Kidney epithelial cell (primary cell): ENCODE results near the gene HMGCL. TPM values are rescaled to one million over a fixed set of nuclear protein-coding genes. Genes with fewer than 3 reads are reported as not detected.

Experiments
- DNase-seq: peaks from one replicate; pipeline ENCODE4 v3.0.0-alpha.2; 2010; ENCODE audit warnings: low read depth
- H3K27me3 ChIP-seq: 2 replicates; pipeline ENCODE4 v1.6.0; 2011; ENCODE audit warnings: low read length; ENCODE audit not compliant: control insufficient read depth, insufficient read depth
- H3K36me3 ChIP-seq: 2 replicates; pipeline ENCODE4 v1.5.1; 2011; ENCODE audit warnings: low read length; ENCODE audit not compliant: control insufficient read depth, insufficient read depth
- H3K4me3 ChIP-seq: 2 replicates; pipeline ENCODE4 v1.5.1; 2011; ENCODE audit warnings: low read depth, mild to moderate bottlenecking, control low read depth, low read length
- total RNA-seq: library from RNA; depleted of rRNA; stranded (reverse); fragments of >200 nt; gene quantifications from 2 replicates; pipeline ENCODE4 v1.2.3, GENCODE V29; 2015
- TF ChIP-seq, protein P1 (sequence below): IDR thresholded peaks from 2 replicates; pipeline ENCODE4 v1.5.1; 2011; ENCODE audit warnings: mild to moderate bottlenecking, moderate library complexity, low read length, control low read depth, inconsistent platforms; ENCODE audit not compliant: insufficient read depth, poor library complexity, severe bottlenecking

Gene HMGCL
- total RNA-seq, 1 donor from 2014 or later, result 65.6 TPM

DNA sequence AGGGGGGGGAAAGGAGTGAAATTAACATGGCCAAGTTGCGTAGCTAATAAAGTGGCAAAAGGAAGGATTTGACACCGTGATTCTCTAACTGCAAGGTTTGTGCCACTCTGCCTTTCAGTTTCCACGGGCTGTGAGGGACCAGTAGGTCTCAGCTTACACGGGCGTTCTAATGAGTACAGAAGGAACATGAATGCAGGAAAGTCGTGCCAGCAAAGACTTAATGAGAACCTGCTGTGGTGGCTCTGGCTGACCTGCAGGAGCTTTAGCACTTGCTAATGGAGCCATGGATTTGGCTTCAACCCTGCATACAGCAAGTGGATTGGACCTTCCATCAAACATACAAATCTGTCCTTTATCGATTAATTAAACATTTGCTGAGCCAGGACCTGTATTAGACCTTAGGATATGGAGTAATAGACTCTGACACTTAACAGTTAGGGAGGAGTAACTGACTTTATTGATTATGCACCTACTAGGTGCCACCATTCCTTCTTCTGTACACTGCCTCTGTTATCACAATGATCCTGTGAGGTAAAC, 62.1 kb downstream of the HMGCL start:
- TF ChIP-seq, protein P1, sequence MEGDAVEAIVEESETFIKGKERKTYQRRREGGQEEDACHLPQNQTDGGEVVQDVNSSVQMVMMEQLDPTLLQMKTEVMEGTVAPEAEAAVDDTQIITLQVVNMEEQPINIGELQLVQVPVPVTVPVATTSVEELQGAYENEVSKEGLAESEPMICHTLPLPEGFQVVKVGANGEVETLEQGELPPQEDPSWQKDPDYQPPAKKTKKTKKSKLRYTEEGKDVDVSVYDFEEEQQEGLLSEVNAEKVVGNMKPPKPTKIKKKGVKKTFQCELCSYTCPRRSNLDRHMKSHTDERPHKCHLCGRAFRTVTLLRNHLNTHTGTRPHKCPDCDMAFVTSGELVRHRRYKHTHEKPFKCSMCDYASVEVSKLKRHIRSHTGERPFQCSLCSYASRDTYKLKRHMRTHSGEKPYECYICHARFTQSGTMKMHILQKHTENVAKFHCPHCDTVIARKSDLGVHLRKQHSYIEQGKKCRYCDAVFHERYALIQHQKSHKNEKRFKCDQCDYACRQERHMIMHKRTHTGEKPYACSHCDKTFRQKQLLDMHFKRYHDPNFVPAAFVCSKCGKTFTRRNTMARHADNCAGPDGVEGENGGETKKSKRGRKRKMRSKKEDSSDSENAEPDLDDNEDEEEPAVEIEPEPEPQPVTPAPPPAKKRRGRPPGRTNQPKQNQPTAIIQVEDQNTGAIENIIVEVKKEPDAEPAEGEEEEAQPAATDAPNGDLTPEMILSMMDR, result no peak
- Histone ChIP-seq H3K36me3 (no peaks in the 10 kb centered on the region), H3K4me3 (no peak overlapping the region), H3K27me3 (no peaks in the 10 kb centered on the region)
- DNase-seq, result no peak

DNA sequence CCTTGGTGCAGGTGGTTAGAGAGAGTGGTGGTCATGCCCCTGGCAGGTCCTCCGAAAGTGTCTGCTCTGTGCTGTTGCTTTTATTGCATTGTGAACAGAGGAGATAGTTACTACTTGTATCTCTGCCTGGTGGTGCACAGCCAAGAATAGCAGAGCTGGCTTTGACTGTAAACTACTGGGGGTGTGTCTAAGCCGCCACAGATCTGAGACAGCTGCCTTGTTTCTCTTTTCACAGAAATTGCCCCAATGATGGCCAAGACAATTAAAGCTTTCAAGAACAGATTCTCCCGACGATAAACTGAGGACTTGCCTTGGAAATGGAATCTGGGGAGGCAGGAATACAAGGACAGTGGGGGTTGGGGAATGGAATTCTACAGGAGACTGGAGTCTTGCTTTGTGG, 66.0 kb downstream of the HMGCL start:
- Histone ChIP-seq H3K27me3 (no peaks in the 10 kb centered on the region), H3K36me3 (peaks cover 3% of the 10 kb centered on the region), H3K4me3 (no peak overlapping the region)
- no peak for DNase-seq
- TF ChIP-seq, protein P1, result no peak

DNA sequence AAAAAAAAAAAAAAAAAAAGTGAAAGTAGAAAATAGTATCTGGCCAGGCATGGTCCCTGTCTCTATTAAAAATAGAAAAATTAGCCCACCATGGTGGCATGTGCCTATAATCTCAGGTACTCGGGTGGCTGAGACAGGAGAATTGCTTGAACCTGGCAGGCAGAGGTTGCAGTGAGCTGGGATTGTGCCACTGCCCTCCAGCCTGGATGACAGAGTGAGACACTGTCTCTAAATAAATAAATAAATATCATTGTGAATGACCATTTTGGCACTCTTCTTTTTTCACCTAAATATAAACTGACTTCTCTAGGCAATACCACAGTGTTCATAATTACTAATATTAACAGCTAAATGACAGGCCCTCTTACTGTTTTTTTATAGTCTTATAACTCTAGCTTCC, 67.4 kb downstream of the HMGCL start:
- TF ChIP-seq, protein P1, result no peak
- no peak overlapping the region for H3K4me3 ChIP-seq
- DNase-seq, result no peak
- H3K27me3 ChIP-seq, result no peaks in the 10 kb centered on the region
- H3K36me3 ChIP-seq, result peaks cover 3% of the 10 kb centered on the region

DNA sequence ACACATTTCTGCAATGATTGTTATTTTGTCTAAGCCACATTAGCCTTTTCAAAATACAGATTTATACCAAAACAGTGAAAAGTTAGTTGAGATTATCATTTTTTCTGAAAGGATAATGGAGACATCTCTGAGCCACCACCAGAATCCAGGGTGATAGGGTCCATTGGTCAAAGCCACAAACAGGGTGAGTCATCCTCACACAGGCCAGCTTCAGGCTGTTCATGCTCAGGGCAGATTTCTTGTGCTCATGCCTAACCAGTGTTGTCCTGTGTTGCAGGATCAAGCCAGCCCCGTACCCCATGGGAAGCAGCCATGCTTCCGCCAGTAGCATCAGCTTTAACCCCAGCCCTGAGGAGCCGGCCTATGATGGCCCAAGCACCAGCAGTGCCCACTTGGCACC, 68.6 kb downstream of the HMGCL start:
- H3K36me3 ChIP-seq, result peaks cover 3% of the 10 kb centered on the region
- H3K27me3 ChIP-seq, result no peaks in the 10 kb centered on the region
- TF ChIP-seq, protein P1, result no peak
- peak; percentile 61 for DNase-seq
- H3K4me3 ChIP-seq, result no peak overlapping the region

DNA sequence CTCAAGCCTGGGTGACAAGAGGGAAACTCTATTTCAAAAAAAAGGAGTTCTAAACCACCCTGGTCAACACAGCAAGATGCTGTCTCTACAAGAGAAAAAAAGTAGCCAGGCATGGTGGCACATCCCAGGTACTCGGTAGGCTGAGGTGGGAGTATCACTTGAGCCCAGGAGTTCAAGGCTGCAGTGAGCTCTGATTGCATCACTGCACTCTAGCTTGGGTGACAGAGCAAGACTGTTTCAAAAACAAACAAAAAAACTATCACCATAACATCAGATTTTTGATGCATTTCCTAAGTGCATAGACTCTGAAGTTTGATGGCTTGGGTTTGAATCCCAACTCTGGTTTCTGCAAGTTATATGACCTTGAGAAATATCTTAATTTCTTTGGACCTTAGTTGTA, 72.3 kb downstream of the HMGCL start:
- TF ChIP-seq, protein P1, result no peak
- H3K27me3 ChIP-seq, result no peaks in the 10 kb centered on the region
- H3K4me3 ChIP-seq, result no peak overlapping the region
- DNase-seq, result no peak
- peaks cover 3% of the 10 kb centered on the region for H3K36me3 ChIP-seq

Other genes with a start within 250 kb of the HMGCL start
- 932 and 942 TPM in 2 replicates for gene RPL11, start 133.6 kb downstream of the HMGCL start, total RNA-seq
- gene ELOA, start 82.0 kb downstream of the HMGCL start, total RNA-seq, result 51.8 and 56.7 TPM in 2 replicates
- gene PITHD1, start 47.0 kb downstream of the HMGCL start, total RNA-seq, result 33.6 and 37.6 TPM in 2 replicates
- 163 and 235 TPM in 2 replicates for gene LYPLA2, start 34.3 kb downstream of the HMGCL start, total RNA-seq
- gene GALE, start 24.7 kb downstream of the HMGCL start, total RNA-seq, result 158 and 164 TPM in 2 replicates
- gene FUCA1, start 42.9 kb upstream of the HMGCL start, total RNA-seq, result 37.6 and 40.7 TPM in 2 replicates
- not detected in 2 replicates for gene CNR2, start 87.9 kb upstream of the HMGCL start, total RNA-seq
- 95.9 and 102 TPM in 2 replicates for gene PNRC2, start 134.4 kb upstream of the HMGCL start, total RNA-seq
- 74.3 and 83.7 TPM in 2 replicates for gene SRSF10, start 154.9 kb upstream of the HMGCL start, total RNA-seq